Epithelial cell of esophagus (primary cell): Measurements from ENCODE around the gene GSTO2.
"Not testable (repeated sequence)": the region's sequence is repeated elsewhere in the genome, so short reads cannot be mapped to it uniquely, and the experiment has no call there.

Experiments
- DNase-seq: peaks from one replicate; pipeline ENCODE4 v3.0.0; 2010; ENCODE audit warnings: low read depth
- H3K4me3 ChIP-seq: 2 replicates; pipeline ENCODE4 v1.5.1; 2011; ENCODE audit warnings: mild to moderate bottlenecking, low read length, control low read depth
- CTCF ChIP-seq: IDR thresholded peaks from 2 replicates; pipeline ENCODE4 v1.5.1; 2011; ENCODE audit warnings: low read depth, mild to moderate bottlenecking, low read length, control low read depth, inconsistent platforms; ENCODE audit not compliant: insufficient read depth; ENCODE audit errors: missing control alignments

Gene GSTO2

GRCh38 chr10:104245066-104245632 lies 23.8 kb upstream of the GSTO2 start:
- no peak overlapping the region for H3K4me3 ChIP-seq
- no peak for TF ChIP-seq CTCF
- no peak for DNase-seq

GRCh38 chr10:104246976-104247375 lies 22.0 kb upstream of the GSTO2 start:
- DNase-seq: peak; percentile 81
- TF ChIP-seq CTCF: no peak
- H3K4me3 ChIP-seq: no peak overlapping the region

GRCh38 chr10:104247513-104248146 lies 21.4 kb upstream of the GSTO2 start:
- DNase-seq: no peak
- H3K4me3 ChIP-seq: no peak overlapping the region
- no peak for TF ChIP-seq CTCF

- not testable (repeated sequence) for H3K4me3 ChIP-seq, DNase-seq
These were observed 20.1 kb upstream of the GSTO2 start for GRCh38 chr10:104248931-104249330.

GRCh38 chr10:104250371-104250770 lies 18.6 kb upstream of the GSTO2 start:
- H3K4me3 ChIP-seq: no peak overlapping the region
- no peak for DNase-seq
- TF ChIP-seq CTCF: no peak

- no peak overlapping the region for H3K4me3 ChIP-seq
- no peak for DNase-seq
- no peak for TF ChIP-seq CTCF
These were observed 17.5 kb upstream of the GSTO2 start for GRCh38 chr10:104251443-104251842.

- TF ChIP-seq CTCF: no peak
- DNase-seq: no peak
These were observed 16.6 kb upstream of the GSTO2 start for GRCh38 chr10:104252368-104252767.

More at GRCh38 chr10:104252368-104252767, 16.6 kb upstream of the GSTO2 start:
- H3K4me3 ChIP-seq: no peak overlapping the region
